Measurements from ENCODE around the gene SPARC.

Gene SPARC

DNA sequence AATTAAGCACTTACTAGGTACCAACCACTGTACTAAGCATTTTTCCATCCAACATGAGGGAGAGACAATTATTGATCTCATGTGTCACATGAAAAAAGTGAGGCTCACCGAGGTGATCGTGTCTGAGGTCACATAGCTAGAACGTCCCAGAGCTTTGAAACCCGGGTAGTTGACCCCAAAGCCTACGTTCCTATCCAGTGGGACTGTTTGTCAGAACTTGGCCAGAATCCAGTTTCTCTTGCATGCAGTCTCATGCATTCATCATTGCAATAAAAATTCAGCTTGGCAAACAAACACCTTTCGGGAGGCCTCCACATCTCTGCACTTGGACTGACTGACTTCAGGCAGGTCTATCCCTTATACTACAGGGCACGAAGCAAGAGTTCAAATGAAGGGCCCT lies 72.2 kb downstream of the SPARC start:
- TF ChIP-seq FOXP2 (optimal IDR thresholded peaks at IDR 0.05; ENCODE audit: control extremely low read depth, extremely low read length, insufficient read depth) (no peak), EZH2 (IDR thresholded peaks at IDR 0.05) (no peak), POLR2AphosphoS5 (IDR thresholded peaks at IDR 0.05; ENCODE audit: borderline replicate concordance, low read depth, low read length) (no peak)
- Histone ChIP-seq H3K9me3 (ENCODE audit: low read depth, low read length) (no peaks in the 10 kb centered on the region), H3K9ac (ENCODE audit: insufficient read length) (no peak overlapping the region), H3K27ac (no peak overlapping the region), H3K4me3 (no peak overlapping the region), H3K36me3 (ENCODE audit: insufficient read depth, low read length) (no peaks in the 10 kb centered on the region)
- DNase-seq (ENCODE audit: low read depth, low spot score), result no peak

DNA sequence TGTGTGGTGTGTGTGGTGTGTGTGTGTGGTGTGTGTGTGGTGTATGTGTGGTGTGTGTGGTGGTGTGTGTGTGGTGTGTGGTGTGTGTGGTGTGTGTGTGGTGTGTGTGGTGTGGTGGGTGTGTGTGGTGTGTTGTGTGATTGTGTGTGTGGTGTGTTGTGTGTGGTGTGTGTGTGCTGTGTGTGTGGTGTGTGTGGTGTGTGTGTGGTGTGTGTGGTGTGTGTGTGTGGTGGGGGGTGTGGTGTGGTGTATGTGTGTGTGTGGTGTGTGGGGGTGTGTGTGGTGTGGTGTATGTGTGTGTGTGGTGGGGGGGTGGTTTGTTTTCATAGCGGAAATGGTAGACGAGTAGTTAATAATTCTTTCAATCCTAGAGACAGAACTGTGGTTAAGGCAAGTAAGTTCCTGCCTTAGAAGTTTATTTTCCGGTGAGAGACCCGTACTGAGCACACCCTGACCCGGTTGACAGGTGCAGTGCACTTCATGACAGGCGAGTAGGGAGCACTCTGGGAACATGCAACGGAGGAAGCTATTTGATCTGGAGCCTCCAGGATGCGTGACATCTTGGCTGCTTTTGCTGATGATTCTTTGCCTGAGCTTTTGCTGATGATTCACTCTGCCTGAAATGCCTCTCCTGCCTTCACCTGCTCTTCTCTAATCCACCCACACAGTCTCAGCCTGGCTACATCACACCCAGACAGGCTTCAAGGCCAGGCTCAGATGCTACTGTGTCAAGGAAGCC lies 73.9 kb downstream of the SPARC start:
- Histone ChIP-seq H3K36me3 (ENCODE audit: insufficient read depth, low read length) (no peaks in the 10 kb centered on the region), H3K9ac (ENCODE audit: insufficient read length) (no peak overlapping the region), H3K4me3 (no peak overlapping the region), H3K9me3 (ENCODE audit: low read depth, low read length) (no peaks in the 10 kb centered on the region), H3K27ac (no peak overlapping the region)
- no peak for DNase-seq (ENCODE audit: low read depth, low spot score)
- TF ChIP-seq FOXP2 (optimal IDR thresholded peaks at IDR 0.05; ENCODE audit: control extremely low read depth, extremely low read length, insufficient read depth) (no peak), EZH2 (IDR thresholded peaks at IDR 0.05) (no peak), POLR2AphosphoS5 (IDR thresholded peaks at IDR 0.05; ENCODE audit: borderline replicate concordance, low read depth, low read length) (no peak)

DNA sequence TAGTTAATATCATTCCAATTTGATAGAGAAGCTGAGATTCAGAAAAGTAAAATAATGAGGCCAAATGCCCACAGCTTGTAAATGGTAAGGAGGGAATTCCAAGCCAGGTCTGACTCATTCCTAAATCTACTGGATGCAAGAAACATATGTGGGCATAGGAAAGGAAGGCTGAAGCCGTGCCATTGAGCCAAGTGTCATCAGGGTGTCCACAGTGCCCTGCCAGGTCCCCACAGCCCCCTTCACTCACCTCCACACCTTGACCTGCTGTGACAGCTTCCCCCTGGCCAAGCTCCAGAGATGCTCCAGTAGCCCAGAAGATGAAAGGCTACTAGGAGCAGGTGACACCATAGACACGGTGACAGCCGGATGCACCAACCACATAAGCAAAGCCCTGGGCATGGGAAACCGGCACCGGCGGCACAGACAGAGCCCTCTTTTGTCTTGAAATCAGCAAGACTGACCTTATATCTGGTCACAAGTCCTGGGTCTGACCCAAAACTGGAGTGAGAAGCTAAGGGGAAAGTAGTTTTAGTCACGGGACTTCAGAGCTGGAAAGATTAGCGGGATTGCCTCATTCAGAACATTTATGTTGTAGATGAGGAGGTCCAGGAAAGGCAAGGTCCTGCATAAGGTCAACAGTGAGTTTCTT lies 75.5 kb downstream of the SPARC start:
- DNase-seq (ENCODE audit: low read depth, low spot score), result no peak
- no peak overlapping the region for H3K4me3 ChIP-seq
- no peaks in the 10 kb centered on the region for H3K36me3 ChIP-seq (ENCODE audit: insufficient read depth, low read length)
- TF ChIP-seq EZH2 (IDR thresholded peaks at IDR 0.05) (no peak), FOXP2 (optimal IDR thresholded peaks at IDR 0.05; ENCODE audit: control extremely low read depth, extremely low read length, insufficient read depth) (no peak), POLR2AphosphoS5 (IDR thresholded peaks at IDR 0.05; ENCODE audit: borderline replicate concordance, low read depth, low read length) (no peak)
- H3K9ac ChIP-seq (ENCODE audit: insufficient read length), result no peak overlapping the region
- no peaks in the 10 kb centered on the region for H3K9me3 ChIP-seq (ENCODE audit: low read depth, low read length)
- no peak overlapping the region for H3K27ac ChIP-seq

Data from SK-N-MC (cell line).